Measurements from ENCODE around the gene CEP164. TPM values are rescaled to one million over a fixed set of nuclear protein-coding genes. Genes with fewer than 3 reads are reported as not detected.

CEP164 gene
- total RNA-seq, 1 donor from 2014 or later: 36.1 TPM

- H3K27me3 Mint-ChIP-seq (ENCODE audit: low read depth, unreplicated experiment): peaks cover 44% of the 10 kb centered on the region
- DNase-seq (ENCODE audit: low read depth) (no peak), FAIRE-seq (no peak)
- no peak overlapping the region for H3K4me3 Mint-ChIP-seq (ENCODE audit: unreplicated experiment)
- Histone ChIP-seq H3K4me1 (ENCODE audit: insufficient read depth, low read length) (no peaks in the 10 kb centered on the region), H2AFZ (ENCODE audit: low read depth, low read length) (no peak overlapping the region), H3K36me3 (ENCODE audit: insufficient read depth, low read length) (no peaks in the 10 kb centered on the region), H4K20me1 (ENCODE audit: insufficient read depth, low read length) (no peaks in the 10 kb centered on the region), H3K27me3 (ENCODE audit: insufficient read depth, low read length) (peaks cover 3% of the 10 kb centered on the region), H3K4me2 (ENCODE audit: low read length) (no peak overlapping the region), H3K79me2 (ENCODE audit: insufficient read depth, low read length) (no peaks in the 10 kb centered on the region), H3K9ac (ENCODE audit: low read length) (no peak overlapping the region), H3K9me3 (ENCODE audit: insufficient read depth, low read depth, low read length) (no peaks in the 10 kb centered on the region), H3K27ac (ENCODE audit: low read depth, low read length) (no peak overlapping the region), H3K4me3 (ENCODE audit: insufficient read depth, low read depth, low read length) (no peak overlapping the region)
- no peaks in the 10 kb centered on the region for H3K9me3 Mint-ChIP-seq (ENCODE audit: unreplicated experiment)
- H3K27ac Mint-ChIP-seq (ENCODE audit: unreplicated experiment): no peak overlapping the region
- H3K36me3 Mint-ChIP-seq (ENCODE audit: low read depth, unreplicated experiment): no peaks in the 10 kb centered on the region
- H3K4me1 Mint-ChIP-seq (ENCODE audit: low read depth, unreplicated experiment): peaks cover 8% of the 10 kb centered on the region
- TF ChIP-seq EZH2 (IDR thresholded peaks at IDR 0.05; ENCODE audit: insufficient read depth, low read length): no peak
- TF ChIP-seq CTCF (IDR thresholded peaks at IDR 0.05; ENCODE audit: insufficient read depth, low read depth, low read length): no peak
These were observed 93.8 kb downstream of the CEP164 start for GRCh38 chr11:117421476-117421875.

- DNase-seq (ENCODE audit: low read depth): no peak
- H3K4me1 ChIP-seq (ENCODE audit: insufficient read depth, low read length): no peaks in the 10 kb centered on the region
- no peak overlapping the region for H3K4me2 ChIP-seq (ENCODE audit: low read length)
- no peak overlapping the region for H3K4me3 ChIP-seq (ENCODE audit: insufficient read depth, low read depth, low read length)
- no peaks in the 10 kb centered on the region for H4K20me1 ChIP-seq (ENCODE audit: insufficient read depth, low read length)
- H3K79me2 ChIP-seq (ENCODE audit: insufficient read depth, low read length): no peaks in the 10 kb centered on the region
- H3K36me3 ChIP-seq (ENCODE audit: insufficient read depth, low read length): no peaks in the 10 kb centered on the region
- no peaks in the 10 kb centered on the region for H3K9me3 ChIP-seq (ENCODE audit: insufficient read depth, low read depth, low read length)
- Mint-ChIP-seq H3K36me3 (ENCODE audit: low read depth, unreplicated experiment) (no peaks in the 10 kb centered on the region), H3K9me3 (ENCODE audit: unreplicated experiment) (no peaks in the 10 kb centered on the region), H3K4me1 (ENCODE audit: low read depth, unreplicated experiment) (peaks cover 8% of the 10 kb centered on the region), H3K27me3 (ENCODE audit: low read depth, unreplicated experiment) (peaks cover 51% of the 10 kb centered on the region), H3K4me3 (ENCODE audit: unreplicated experiment) (no peak overlapping the region), H3K27ac (ENCODE audit: unreplicated experiment) (no peak overlapping the region)
- H3K27ac ChIP-seq (ENCODE audit: low read depth, low read length): no peak overlapping the region
- H2AFZ ChIP-seq (ENCODE audit: low read depth, low read length): no peak overlapping the region
- TF ChIP-seq EZH2 (IDR thresholded peaks at IDR 0.05; ENCODE audit: insufficient read depth, low read length): no peak
- TF ChIP-seq CTCF (IDR thresholded peaks at IDR 0.05; ENCODE audit: insufficient read depth, low read depth, low read length): no peak
- no peak for FAIRE-seq
- H3K27me3 ChIP-seq (ENCODE audit: insufficient read depth, low read length): peaks cover 11% of the 10 kb centered on the region
- H3K9ac ChIP-seq (ENCODE audit: low read length): no peak overlapping the region
These were observed 95.5 kb downstream of the CEP164 start for GRCh38 chr11:117423046-117423575.

GRCh38 chr11:117424781-117425180 lies 97.1 kb downstream of the CEP164 start:
- Mint-ChIP-seq H3K9me3 (ENCODE audit: unreplicated experiment) (no peaks in the 10 kb centered on the region), H3K4me3 (ENCODE audit: unreplicated experiment) (no peak overlapping the region), H3K36me3 (ENCODE audit: low read depth, unreplicated experiment) (no peaks in the 10 kb centered on the region), H3K27ac (ENCODE audit: unreplicated experiment) (no peak overlapping the region), H3K4me1 (ENCODE audit: low read depth, unreplicated experiment) (no peaks in the 10 kb centered on the region), H3K27me3 (ENCODE audit: low read depth, unreplicated experiment) (peaks cover 51% of the 10 kb centered on the region)
- H3K36me3 ChIP-seq (ENCODE audit: insufficient read depth, low read length): no peaks in the 10 kb centered on the region
- no peak overlapping the region for H3K4me2 ChIP-seq (ENCODE audit: low read length)
- TF ChIP-seq EZH2 (IDR thresholded peaks at IDR 0.05; ENCODE audit: insufficient read depth, low read length): no peak
- no peak for TF ChIP-seq CTCF (IDR thresholded peaks at IDR 0.05; ENCODE audit: insufficient read depth, low read depth, low read length)
- DNase-seq (ENCODE audit: low read depth) (no peak), FAIRE-seq (no peak)
- no peak overlapping the region for H2AFZ ChIP-seq (ENCODE audit: low read depth, low read length)
- no peaks in the 10 kb centered on the region for H3K4me1 ChIP-seq (ENCODE audit: insufficient read depth, low read length)
- H3K27me3 ChIP-seq (ENCODE audit: insufficient read depth, low read length): peaks cover 11% of the 10 kb centered on the region
- H3K9me3 ChIP-seq (ENCODE audit: insufficient read depth, low read depth, low read length): no peaks in the 10 kb centered on the region
- no peaks in the 10 kb centered on the region for H4K20me1 ChIP-seq (ENCODE audit: insufficient read depth, low read length)
- no peak overlapping the region for H3K9ac ChIP-seq (ENCODE audit: low read length)
- no peaks in the 10 kb centered on the region for H3K79me2 ChIP-seq (ENCODE audit: insufficient read depth, low read length)
- no peak overlapping the region for H3K4me3 ChIP-seq (ENCODE audit: insufficient read depth, low read depth, low read length)
- no peak overlapping the region for H3K27ac ChIP-seq (ENCODE audit: low read depth, low read length)

Measured in astrocyte (in vitro differentiated cells and primary cell).